GM21360 (cell line): Measurements from ENCODE around the gene GDPD3.

Experiments used
- ATAC-seq: cut with Tn5 transposase; IDR thresholded peaks from one replicate; pipeline ENCODE4 v1.9.1; 2021; ENCODE audit warnings: mild to moderate bottlenecking, moderate library complexity; ENCODE audit not compliant: unreplicated experiment

GDPD3 gene

DNA sequence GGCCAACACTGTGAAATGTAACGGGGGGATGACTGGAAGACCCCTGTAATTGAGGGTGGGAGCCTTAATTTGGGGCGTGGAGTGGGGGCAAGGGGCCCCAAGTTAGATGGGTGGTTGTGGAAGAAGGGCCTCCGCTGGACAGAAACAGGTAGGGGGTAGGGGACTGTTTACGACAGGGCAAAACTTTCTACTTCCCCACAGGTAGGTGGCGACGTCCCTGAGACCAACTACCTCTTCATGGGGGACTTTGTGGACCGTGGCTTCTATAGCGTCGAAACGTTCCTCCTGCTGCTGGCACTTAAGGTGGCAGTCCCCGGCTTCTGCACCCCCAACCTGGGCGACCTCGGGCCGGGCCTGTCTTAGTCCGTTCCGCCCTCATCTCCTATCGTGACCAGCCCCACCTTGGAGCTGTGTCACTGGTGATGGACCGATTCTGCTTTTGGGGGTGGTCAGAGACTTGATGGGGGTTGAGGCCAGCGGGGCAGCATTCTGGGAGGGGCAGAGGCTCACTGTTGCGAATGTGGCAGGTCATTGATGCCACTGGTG is 30.7 kb downstream of the GDPD3 start:
- no peak for ATAC-seq

GRCh38 chr16:30079480-30079879 is 33.9 kb downstream of the GDPD3 start:
- no peak for ATAC-seq

GRCh38 chr16:30078744-30079143 is 34.6 kb downstream of the GDPD3 start:
- ATAC-seq: no peak

GRCh38 chr16:30077656-30078055 is 35.7 kb downstream of the GDPD3 start:
- ATAC-seq: no peak

- ATAC-seq: no peak
Measured at GRCh38 chr16:30076276-30076791, 37.0 kb downstream of the GDPD3 start.

DNA sequence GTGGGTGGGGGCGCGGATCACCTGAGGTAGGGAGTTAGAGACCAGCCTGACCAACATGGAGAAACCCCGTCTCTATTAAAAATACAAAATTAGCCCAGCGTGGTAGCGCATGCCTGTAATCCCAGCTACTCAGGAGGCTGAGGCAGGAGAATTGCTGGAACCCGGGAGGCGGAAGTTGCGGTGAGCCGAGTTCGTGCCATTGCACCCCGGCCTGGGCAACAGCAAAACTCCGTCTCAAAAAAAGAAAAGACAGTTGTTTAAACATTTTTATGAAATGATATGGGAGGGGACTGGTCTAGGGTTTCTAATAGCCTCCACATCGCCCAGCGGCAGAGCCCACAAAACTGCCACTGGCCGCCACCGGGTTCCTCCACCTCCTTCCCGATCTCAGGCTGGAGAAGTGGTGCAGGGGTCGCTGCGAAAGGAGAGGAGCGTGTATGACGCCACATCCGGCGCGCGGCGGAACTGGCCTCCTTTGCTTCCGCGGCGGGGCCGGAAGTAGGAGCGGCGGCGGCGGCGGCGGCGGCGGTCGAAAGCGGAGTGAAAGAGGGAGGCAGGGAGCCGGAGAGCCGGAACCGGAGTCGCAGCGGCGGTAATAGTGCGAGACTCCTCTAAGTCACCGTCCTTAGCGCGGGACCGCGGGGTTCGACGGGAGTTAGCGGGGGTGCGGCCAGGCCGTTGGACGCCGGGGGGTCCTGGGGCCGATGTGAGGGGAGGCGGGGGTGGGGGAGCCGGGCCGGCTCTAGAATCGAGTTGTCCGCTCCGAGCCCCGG is 37.6 kb downstream of the GDPD3 start, which contains the start of gene PPP4C:
Gene PPP4C, plus strand, starts transcription at position 492 of the 773 bp plus-strand sequence. CDS start 384 bp downstream, outside the sequence.
- ATAC-seq: no peak

- no peak for ATAC-seq
Measured at GRCh38 chr16:30070490-30070889, 42.8 kb downstream of the GDPD3 start.

DNA sequence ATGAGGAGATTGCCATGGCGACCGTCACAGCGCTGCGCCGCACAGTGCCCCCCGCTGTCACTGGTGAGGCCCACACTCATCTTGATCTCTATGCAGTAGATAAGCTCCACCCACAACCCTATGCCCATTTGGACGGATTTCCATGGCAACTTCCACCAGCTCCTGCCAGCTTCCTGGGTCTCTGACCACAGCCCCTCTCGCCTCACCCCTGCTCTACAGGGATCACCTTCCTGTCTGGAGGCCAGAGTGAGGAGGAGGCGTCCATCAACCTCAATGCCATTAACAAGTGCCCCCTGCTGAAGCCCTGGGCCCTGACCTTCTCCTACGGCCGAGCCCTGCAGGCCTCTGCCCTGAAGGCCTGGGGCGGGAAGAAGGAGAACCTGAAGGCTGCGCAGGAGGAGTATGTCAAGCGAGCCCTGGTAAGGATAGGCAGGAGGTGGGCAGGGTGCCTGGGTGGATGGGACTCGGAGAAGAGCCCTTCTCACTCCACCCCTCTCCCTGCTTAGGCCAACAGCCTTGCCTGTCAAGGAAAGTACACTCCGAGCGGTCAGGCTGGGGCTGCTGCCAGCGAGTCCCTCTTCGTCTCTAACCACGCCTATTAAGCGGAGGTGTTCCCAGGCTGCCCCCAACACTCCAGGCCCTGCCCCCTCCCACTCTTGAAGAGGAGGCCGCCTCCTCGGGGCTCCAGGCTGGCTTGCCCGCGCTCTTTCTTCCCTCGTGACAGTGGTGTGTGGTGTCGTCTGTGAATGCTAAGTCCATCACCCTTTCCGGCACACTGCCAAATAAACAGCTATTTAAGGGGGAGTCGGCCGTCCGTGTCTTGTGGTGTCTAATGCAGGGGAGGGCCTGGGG is 43.5 kb downstream of the GDPD3 start:
- no peak for ATAC-seq

DNA sequence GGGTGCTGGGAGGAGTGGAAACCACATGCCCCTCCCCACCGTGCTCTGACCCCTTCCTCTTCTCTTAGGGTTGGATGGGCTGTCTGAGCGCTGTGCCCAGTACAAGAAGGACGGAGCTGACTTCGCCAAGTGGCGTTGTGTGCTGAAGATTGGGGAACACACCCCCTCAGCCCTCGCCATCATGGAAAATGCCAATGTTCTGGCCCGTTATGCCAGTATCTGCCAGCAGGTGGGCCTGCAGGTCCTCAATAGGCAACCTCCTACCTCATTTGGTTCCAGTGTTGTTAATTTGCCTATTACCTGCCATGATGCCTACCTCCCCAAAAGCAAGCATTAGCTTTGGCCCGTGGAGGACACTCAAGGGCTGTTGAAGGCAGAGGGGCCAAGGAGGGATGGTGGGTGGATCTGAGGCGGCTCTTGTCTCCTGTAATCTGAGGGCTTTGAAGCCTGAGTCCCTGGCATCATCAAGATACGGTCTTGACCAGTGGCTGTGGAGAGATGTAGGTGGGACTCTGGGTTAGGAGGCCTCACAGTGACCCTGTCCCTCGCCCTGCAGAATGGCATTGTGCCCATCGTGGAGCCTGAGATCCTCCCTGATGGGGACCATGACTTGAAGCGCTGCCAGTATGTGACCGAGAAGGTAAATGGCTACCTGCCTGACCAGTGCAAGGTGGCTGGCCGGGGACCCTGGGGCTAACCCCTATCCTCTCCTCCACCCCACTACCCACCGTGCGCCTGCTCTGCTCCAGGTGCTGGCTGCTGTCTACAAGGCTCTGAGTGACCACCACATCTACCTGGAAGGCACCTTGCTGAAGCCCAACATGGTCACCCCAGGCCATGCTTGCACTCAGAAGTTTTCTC is 44.4 kb downstream of the GDPD3 start:
- no peak for ATAC-seq

- ATAC-seq: no peak
Measured at GRCh38 chr16:30068333-30068732, 45.0 kb downstream of the GDPD3 start.

DNA sequence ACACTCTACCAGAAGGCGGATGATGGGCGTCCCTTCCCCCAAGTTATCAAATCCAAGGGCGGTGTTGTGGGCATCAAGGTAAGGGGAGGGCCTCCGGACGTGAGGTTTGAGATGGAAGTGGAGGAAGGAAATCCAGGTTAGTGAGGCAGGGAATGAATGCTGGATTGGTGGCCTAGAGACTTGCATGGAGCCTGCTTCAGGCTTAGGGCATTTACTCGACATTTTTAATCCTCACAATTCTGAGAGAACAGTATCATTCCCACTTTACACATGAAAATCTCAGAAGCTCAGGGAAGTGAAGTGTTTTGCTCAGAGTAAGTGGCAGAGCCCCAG is 45.8 kb downstream of the GDPD3 start:
- ATAC-seq: no peak

GRCh38 chr16:30066761-30067583 is 46.4 kb downstream of the GDPD3 start:
- ATAC-seq: no peak

DNA sequence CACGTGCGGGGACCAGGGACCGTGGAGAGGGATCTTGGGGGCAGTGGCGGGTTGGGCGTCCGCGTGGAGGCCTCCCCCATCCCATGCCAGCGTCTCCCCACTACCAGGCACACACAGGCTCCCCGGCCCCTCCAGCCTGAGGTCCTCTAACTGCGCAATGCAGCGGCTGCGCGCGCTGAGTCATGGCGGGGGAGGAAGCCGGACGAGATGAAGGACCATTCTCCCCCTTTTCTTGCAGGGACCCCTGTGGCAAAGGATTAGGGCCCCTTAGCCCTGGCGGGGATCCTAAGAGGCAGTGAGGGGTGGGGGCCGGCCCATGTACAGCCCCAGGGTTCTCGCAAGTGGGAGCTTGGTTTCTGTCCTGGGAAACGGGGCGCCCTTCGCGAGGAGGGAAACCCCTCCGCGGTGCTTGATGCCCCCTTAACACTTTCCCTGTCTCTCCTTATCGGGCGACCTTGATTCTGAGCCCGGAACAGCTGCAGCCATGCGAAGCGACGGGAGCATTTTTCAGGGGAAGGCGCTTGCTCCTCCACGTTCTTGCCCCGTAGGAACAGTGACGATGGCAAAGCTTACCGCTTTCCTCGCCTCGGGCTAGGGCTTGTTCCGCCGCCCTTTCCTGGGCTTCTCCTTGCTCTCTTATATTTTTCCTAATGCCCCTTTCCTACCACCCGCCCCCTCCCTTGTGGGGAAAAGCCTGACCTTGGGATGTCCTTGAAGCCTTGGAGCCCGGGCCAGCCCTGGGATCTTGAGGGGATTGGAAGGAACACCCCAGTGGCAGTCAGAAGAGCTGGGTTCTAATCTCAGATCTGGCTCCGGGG is 47.2 kb downstream of the GDPD3 start:
- ATAC-seq: no peak

- ATAC-seq: peak; percentile 66
Measured at GRCh38 chr16:30065102-30065942, 48.0 kb downstream of the GDPD3 start, which contains the start of gene ALDOA. TSS of gene ALDOA (plus strand) at chr16:30065760. CDS start at chr16:30066898, 1,138 bp downstream.

DNA sequence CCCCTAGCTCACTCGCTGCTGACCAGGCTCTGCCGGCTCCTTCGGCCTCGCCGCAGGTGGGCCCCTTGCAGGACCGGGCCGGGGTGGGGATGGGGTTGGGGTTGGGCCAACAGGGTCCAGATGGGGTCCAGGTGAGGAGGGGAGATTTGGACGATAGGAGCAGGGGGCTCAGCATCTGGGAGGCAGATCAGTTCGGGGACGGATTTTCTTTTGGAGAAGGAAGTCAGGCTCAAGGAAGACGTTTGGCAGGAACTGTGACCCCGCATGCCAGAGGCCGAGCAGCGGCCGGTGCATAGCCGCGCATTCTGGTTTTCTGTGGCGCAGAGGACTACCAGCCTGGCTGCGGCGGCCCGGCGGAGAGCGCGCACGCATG is 48.6 kb downstream of the GDPD3 start:
- no peak for ATAC-seq

DNA sequence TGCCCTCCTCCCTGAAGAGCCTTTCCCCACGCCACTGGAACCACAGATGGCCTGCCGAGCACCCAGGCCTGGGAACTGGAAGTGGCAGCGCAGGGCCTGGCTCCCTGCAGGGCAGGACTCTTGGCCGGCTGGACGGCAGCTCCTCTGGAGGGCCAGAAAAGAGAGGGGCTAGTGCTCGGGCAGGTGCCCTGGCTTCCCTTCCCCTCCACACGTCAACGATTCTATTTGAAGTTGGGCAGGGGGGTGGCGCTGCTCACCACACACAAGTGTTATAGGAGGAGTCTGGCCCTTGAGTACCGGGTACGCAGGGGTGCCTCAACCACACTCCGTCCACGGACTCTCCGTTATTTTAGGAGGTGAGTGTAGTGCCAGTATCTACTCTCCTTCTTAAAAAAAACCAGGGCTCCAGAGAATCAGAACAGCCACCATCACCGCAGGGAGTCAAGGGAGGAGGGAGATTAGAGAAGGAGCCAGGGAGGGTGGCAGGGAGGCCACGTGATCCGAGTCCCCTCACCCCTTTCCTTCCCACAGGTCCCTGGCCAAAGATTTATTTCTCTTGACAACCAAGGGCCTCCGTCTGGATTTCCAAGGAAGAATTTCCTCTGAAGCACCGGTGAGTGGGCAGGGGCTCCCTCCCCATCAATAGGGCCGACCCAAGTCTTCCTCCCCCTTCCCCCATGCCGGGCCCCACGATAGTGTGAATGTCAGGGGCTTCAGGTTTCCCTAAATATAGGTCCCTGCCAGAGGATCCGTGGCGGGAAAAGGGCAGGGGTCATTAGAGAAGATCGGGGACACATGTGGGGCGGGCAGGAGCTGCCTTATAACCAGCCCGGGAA is 49.2 kb downstream of the GDPD3 start:
- ATAC-seq: peak; percentile 32

DNA sequence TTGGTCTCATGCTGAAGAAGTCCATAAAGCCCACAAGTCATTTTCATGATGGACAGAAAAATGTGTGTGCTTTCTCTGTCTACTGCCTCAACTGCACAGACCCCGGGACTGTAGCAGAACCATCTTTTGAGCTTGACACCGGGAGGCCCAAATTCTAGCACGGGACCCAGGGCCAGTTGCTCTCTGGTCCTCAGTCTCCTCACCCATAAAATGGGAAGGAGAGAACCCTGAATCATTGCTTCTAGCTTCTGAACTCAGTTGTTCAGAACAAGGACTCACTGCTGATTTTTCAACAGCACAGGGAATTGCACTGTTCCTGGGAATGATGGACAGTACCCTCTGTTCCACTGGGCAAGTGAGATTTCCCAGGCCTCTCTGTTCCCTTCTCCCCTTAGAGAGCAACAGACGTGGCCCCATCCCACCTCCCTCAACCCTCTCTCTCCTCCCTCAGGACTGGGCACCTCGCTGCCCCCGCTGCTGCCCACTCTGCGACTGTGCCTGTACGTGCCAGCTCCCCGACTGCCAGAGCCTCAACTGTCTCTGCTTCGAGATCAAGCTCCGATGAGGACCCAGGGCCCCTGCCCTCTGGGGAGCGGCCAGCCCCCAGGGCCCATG is 50.0 kb downstream of the GDPD3 start:
- no peak for ATAC-seq
